A673 (cell line): Measurements from ENCODE around the gene LUZP1. TPM values are rescaled to one million over a fixed set of nuclear protein-coding genes. Genes with fewer than 3 reads are reported as not detected.
A peak's percentile ranks its signal among the peaks of the same experiment; 100 is the strongest.

Experiments used
- BruUV-seq: library from RNA; stranded (reverse); fragments of 400-500 nt; replicated peaks from 2 replicates; lab custom pipeline; 2021; lab: Mats Ljungman, UMichigan
- CTCF ChIA-PET: fragments of 300-600 bp; sonication (Branson Sonifier 250); formaldehyde crosslinking; loops from one replicate; lab custom pipeline; 2022; ENCODE audit warnings: antibody characterized with exemption; lab: Charles Lee
- POLR2A ChIA-PET: fragments of 300-600 bp; sonication (Branson Sonifier 250); formaldehyde crosslinking; loops from one replicate; lab custom pipeline; 2022; ENCODE audit warnings: antibody characterized with exemption; ENCODE audit not compliant: low non-redundant PET; lab: Charles Lee
- DNase-seq: peaks from one replicate; pipeline ENCODE4 v3.0.0-alpha.2; 2015; ENCODE audit warnings: low spot score
- H3K27ac ChIP-seq: fragments of 200-600 bp; sonication (generic); 2 replicates; pipeline ENCODE4 v1.5.1; 2016; ENCODE audit warnings: mixed run types, low read depth, mild to moderate bottlenecking, mixed read lengths, antibody characterized with exemption, low read length; ENCODE audit not compliant: poor library complexity, severe bottlenecking
- H3K27me3 ChIP-seq: fragments of 200-600 bp; sonication (generic); replicated peaks from 2 replicates; pipeline ENCODE4 v1.6.1; 2017; ENCODE audit warnings: mixed run types, low read depth, mild to moderate bottlenecking, mixed read lengths, antibody characterized with exemption, low read length; ENCODE audit not compliant: insufficient read depth, poor library complexity
- H3K36me3 ChIP-seq: fragments of 200-600 bp; sonication (generic); 2 replicates; pipeline ENCODE4 v1.6.1; 2016; ENCODE audit warnings: mixed run types, mild to moderate bottlenecking, mixed read lengths, antibody characterized with exemption, low read length; ENCODE audit not compliant: insufficient read depth, poor library complexity, severe bottlenecking
- H3K4me1 ChIP-seq: fragments of 200-600 bp; sonication (generic); 2 replicates; pipeline ENCODE4 v1.6.1; 2017; ENCODE audit warnings: mixed run types, mild to moderate bottlenecking, mixed read lengths, antibody characterized with exemption, low read length; ENCODE audit not compliant: insufficient read depth, poor library complexity, severe bottlenecking
- H3K4me3 ChIP-seq: fragments of 200-600 bp; sonication (generic); 2 replicates; pipeline ENCODE4 v1.5.1; 2016; ENCODE audit warnings: low read depth, mixed run types, mild to moderate bottlenecking, mixed read lengths, low read length; ENCODE audit not compliant: poor library complexity, severe bottlenecking
- H3K9me3 ChIP-seq: fragments of 200-600 bp; sonication (generic); 2 replicates; pipeline ENCODE4 v1.6.1; 2016; ENCODE audit warnings: mixed run types, low read depth, mild to moderate bottlenecking, mixed read lengths, antibody characterized with exemption, low read length; ENCODE audit not compliant: poor library complexity, severe bottlenecking
- CTCF ChIP-seq: fragments of 300-800, 200-600 bp; sonication (generic); conservative IDR thresholded peaks from 2 replicates; pipeline ENCODE4 v1.5.1; 2017; ENCODE audit warnings: low read depth, mild to moderate bottlenecking, antibody characterized with exemption, low read length, moderate library complexity, mixed read lengths
- EZH2 ChIP-seq: fragments of 200-600 bp; sonication (generic); IDR thresholded peaks from 2 replicates; pipeline ENCODE4 v1.6.1; 2017; ENCODE audit warnings: borderline replicate concordance, low read depth, mild to moderate bottlenecking, mixed read lengths, antibody characterized with exemption, low read length; ENCODE audit not compliant: poor library complexity, severe bottlenecking
- intact Hi-C: fragments of 100-400 bp; cut with micrococcal nuclease; formaldehyde crosslinking; loops from one replicate; pipeline ENCODE4 v1.10.0; 2022; ENCODE audit not compliant: unreplicated experiment
- total RNA-seq: library from RNA; stranded (reverse); gene quantifications from 2 replicates; pipeline ENCODE4 v1.2.3, GENCODE V29; 2021

LUZP1 gene
- total RNA-seq, 1 experiment from 2014 or later = 34.9 TPM

GRCh38 chr1:23099171-23099536 is 69.5 kb downstream of the LUZP1 start:
- TF ChIP-seq EZH2 (no peak), CTCF (no peak)
- Histone ChIP-seq H3K27ac (no peak overlapping the region), H3K4me3 (no peak overlapping the region), H3K9me3 (no peaks in the 10 kb centered on the region), H3K4me1 (peaks cover 39% of the 10 kb centered on the region), H3K27me3 (no peaks in the 10 kb centered on the region), H3K36me3 (no peaks in the 10 kb centered on the region)
- ChIA-PET POLR2A (no interaction called here), CTCF (interaction anchor here (0.6 to 3.2 kb wide), 5 partner anchors 68 to 304 kb away, joined by 3 to 51 read pairs (median 3); no protein-coding TSS in a partner anchor)
- intact Hi-C loops = loop anchor here (5.0 to 10.0 kb wide), 3 partner anchors 122 to 436 kb away; partner anchors contain the start of gene E2F2
- no TSS peak for BruUV-seq
- DNase-seq = no peak

- Histone ChIP-seq H3K36me3 (peaks cover under 1% of the 10 kb centered on the region), H3K27ac (no peak overlapping the region), H3K27me3 (no peaks in the 10 kb centered on the region), H3K4me3 (no peak overlapping the region), H3K9me3 (no peaks in the 10 kb centered on the region), H3K4me1 (peaks cover 39% of the 10 kb centered on the region)
- ChIA-PET POLR2A (no interaction called here), CTCF (interaction anchor here (0.6 to 3.2 kb wide), 5 partner anchors 69 to 305 kb away, joined by 3 to 51 read pairs (median 3); no protein-coding TSS in a partner anchor)
- peak; percentile 87 for DNase-seq
- intact Hi-C loops = loop anchor here (1.0 to 10.0 kb wide), 4 partner anchors 86 to 436 kb away; partner anchors contain the start of gene E2F2
- TF ChIP-seq EZH2 = no peak
- TF ChIP-seq CTCF = peak; percentile 94
- BruUV-seq = no TSS peak
Observed at GRCh38 chr1:23098463-23099170, 70.0 kb downstream of the LUZP1 start.

GRCh38 chr1:23097316-23097715 is 71.3 kb downstream of the LUZP1 start:
- intact Hi-C loops = loop anchor here (5.0 to 10.0 kb wide), 3 partner anchors 120 to 437 kb away; partner anchors contain the start of gene E2F2
- BruUV-seq = no TSS peak
- no peak for DNase-seq
- H3K9me3 ChIP-seq = no peaks in the 10 kb centered on the region
- TF ChIP-seq EZH2 = no peak
- no peak for TF ChIP-seq CTCF
- no peak overlapping the region for H3K27ac ChIP-seq
- ChIA-PET CTCF (no interaction called here), POLR2A (interaction anchor here (0.5 kb wide), 1 partner anchor 500 kb away, joined by 9 read pairs; no protein-coding TSS in a partner anchor)
- H3K4me3 ChIP-seq = no peak overlapping the region
- peaks cover 12% of the 10 kb centered on the region for H3K36me3 ChIP-seq
- H3K27me3 ChIP-seq = no peaks in the 10 kb centered on the region
- H3K4me1 ChIP-seq = peaks cover 27% of the 10 kb centered on the region
